Fibroblast of lung (primary cell): ENCODE data around the gene BDH1.

Source experiments
- EZH2 ChIP-seq: IDR thresholded peaks from 2 replicates; pipeline ENCODE4 v1.5.1; 2012; ENCODE audit warnings: low read length, control low read depth, mild to moderate bottlenecking; ENCODE audit errors: missing control alignments
- TF ChIP-seq, protein P1 (sequence below), 2 donors: IDR thresholded peaks in 1 of 2; conservative IDR thresholded peaks in 1 of 2; 1 replicate in 1 of 2; 2 replicates in 1 of 2; pipeline ENCODE4 v1.5.1; 2011 to 2012; ENCODE audit warnings: low read length in 2 of 2, control low read depth in 1 of 2, inconsistent platforms in 1 of 2, low read depth in 1 of 2, mild to moderate bottlenecking in 1 of 2

DNA sequence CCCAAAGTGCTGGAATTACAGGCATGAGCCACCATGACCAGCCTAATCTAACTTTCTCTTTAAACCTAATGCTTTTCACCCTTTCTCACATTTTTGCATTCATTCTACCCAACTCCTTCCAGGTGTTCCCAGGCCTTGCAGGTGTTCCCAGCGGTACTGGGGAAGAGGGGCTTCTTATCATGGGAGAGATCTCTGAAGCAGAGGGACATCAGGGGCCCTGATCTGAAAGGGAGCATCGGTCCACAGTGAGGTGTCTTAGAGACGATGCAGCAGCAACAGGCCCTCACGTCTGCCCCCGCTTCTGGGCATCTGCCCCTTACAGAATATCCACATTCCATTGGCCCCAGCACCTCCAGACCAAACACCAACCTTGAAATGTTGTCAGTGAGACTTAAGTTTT is 29.0 kb upstream of the BDH1 start:
- TF ChIP-seq, protein P1, sequence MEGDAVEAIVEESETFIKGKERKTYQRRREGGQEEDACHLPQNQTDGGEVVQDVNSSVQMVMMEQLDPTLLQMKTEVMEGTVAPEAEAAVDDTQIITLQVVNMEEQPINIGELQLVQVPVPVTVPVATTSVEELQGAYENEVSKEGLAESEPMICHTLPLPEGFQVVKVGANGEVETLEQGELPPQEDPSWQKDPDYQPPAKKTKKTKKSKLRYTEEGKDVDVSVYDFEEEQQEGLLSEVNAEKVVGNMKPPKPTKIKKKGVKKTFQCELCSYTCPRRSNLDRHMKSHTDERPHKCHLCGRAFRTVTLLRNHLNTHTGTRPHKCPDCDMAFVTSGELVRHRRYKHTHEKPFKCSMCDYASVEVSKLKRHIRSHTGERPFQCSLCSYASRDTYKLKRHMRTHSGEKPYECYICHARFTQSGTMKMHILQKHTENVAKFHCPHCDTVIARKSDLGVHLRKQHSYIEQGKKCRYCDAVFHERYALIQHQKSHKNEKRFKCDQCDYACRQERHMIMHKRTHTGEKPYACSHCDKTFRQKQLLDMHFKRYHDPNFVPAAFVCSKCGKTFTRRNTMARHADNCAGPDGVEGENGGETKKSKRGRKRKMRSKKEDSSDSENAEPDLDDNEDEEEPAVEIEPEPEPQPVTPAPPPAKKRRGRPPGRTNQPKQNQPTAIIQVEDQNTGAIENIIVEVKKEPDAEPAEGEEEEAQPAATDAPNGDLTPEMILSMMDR (conservative IDR thresholded peaks at IDR 0.05 in 1 of 2, IDR thresholded peaks at IDR 0.05 in 1 of 2; ENCODE audit: low read depth in 1 of 2, low read length in 2 of 2): no peak
- no peak for TF ChIP-seq EZH2
